GM21619 (cell line): Measurements from ENCODE around the gene MAG.

ENCODE experiments used
- ATAC-seq: cut with Tn5 transposase; IDR thresholded peaks from one replicate; pipeline ENCODE4 v1.9.1; 2021; ENCODE audit not compliant: unreplicated experiment

Gene MAG

DNA sequence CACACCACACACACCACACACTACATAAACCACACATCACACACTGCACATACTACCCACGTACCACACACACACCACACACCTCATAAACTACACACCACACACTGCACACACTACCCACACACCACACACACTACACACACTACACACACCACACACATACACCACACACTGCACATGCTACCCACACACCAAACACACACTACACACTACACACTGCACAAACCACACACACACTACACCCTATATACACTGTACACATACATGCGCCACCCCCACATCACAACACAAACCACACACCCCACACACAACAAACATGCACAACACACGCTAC, 5.5 kb downstream of the MAG start:
- ATAC-seq, result no peak

DNA sequence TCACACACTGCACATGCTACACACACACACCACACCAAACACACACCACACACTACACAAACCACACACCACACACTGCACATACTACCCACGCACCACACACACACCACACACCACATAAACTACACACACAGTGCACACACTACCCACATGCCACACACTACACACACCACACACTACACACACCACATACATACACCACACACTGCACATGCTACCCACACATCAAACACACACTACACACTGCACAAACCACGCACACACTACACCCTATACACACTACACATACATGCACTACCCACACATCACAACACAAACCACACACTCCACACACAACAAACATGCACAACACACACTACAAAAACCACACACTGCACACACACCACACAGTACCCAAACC, 6.0 kb downstream of the MAG start:
- no peak for ATAC-seq

DNA sequence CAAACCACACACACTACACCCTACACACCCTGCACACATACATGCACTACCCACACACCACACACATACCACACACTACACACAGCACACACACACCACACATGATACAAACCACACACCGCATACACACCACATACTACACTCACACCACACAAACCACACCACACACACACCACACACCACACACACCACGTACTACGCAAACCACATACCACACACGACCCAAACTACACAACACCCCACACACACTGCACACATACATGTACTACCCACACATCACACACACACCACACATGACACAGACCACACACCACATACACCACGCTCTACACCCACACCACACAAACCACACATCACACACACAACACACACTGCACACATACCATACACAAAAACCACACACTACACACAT, 6.6 kb downstream of the MAG start:
- ATAC-seq, result no peak

DNA sequence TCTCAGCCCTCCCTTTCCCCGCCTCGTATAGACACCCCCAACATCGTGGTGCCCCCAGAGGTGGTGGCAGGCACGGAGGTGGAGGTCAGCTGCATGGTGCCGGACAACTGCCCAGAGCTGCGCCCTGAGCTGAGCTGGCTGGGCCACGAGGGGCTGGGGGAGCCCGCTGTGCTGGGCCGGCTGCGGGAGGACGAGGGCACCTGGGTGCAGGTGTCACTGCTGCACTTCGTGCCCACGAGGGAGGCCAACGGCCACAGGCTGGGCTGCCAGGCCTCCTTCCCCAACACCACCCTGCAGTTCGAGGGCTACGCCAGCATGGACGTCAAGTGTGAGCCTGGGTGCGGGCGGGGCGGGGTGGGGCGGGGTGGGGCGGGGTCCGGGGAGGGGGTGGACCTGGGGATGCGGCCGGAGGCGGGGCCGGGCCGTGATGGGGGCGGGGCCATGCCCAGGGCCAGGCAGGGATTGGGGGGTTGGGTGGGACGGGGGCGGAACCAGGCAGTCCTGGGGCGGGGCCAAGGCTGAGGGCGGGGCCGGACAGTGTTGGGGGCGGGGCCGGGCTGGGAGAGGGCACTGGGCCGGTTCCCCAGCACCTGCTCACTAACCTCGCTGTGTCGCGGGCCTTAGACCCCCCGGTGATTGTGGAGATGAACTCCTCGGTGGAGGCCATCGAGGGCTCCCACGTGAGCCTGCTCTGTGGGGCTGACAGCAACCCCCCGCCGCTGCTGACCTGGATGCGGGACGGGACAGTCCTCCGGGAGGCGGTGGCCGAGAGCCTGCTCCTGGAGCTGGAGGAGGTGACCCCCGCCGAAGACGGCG, 7.8 kb downstream of the MAG start:
- ATAC-seq, result no peak

DNA sequence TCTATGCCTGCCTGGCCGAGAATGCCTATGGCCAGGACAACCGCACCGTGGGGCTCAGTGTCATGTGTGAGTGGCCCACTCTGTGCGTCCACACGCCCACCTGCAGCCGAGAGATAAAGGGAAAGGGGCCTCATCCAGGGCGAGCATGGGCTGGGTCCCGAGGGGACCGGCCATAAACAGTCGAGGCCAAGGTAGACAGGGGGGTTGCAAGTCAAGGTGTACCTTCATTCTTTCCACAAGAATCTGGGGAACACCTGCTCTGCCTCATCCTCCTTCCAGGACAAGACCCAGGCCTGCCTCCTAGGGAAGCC, 8.3 kb downstream of the MAG start:
- ATAC-seq, result no peak

DNA sequence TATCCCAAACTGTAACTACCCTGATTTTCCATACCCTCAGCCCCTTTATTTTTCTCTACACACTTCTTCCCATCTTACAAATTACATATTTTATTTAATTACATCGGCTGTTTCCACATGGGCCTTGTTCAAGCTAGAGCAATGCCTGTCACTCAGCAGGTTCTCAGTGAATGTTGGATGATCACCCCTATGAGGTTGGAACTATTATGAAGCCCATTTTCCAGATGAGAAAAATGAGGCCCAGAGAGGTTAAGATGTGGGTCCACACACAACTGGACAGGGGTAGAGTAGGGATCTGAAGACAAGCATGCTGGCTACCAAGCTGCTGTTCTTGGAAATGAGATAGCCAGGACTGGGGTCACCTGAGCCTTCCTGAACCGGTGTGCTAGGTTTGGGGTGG, 10.0 kb downstream of the MAG start:
- no peak for ATAC-seq

DNA sequence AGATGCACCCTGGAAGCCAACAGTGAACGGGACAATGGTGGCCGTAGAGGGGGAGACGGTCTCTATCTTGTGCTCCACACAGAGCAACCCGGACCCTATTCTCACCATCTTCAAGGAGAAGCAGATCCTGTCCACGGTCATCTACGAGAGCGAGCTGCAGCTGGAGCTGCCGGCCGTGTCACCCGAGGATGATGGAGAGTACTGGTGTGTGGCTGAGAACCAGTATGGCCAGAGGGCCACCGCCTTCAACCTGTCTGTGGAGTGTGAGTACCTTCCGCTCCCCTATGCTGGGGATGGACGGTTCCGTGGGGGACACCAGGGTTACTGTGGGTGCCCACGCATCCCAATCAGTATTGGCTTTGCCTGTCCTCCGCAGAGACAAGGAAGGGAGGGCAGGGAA, 10.5 kb downstream of the MAG start:
- no peak for ATAC-seq

DNA sequence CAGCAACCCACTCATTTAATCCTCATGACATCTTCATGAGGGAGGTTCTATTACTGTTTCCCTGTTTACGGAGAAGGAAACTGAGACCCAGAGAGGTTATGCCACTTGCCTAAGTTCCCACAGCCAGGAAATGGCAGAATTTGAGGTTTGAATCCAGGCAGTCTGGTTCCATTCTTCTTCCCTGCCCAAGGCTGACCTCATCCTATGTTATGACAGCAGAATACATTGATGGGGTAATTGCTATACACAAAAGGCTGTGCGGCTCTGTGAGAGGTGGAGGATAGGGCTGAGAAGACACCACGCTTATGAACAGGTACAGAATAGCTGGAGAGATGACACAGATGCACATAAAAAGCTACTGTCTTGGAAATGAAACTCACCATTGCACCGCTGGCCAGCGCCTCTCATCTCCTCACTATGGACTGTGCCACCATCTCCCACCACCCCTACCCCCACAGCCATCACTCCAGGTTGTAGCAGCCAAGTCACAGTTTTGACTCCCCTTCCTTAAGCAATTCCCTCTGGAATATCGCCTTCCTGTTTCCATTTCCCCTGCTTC, 11.5 kb downstream of the MAG start:
- no peak for ATAC-seq

DNA sequence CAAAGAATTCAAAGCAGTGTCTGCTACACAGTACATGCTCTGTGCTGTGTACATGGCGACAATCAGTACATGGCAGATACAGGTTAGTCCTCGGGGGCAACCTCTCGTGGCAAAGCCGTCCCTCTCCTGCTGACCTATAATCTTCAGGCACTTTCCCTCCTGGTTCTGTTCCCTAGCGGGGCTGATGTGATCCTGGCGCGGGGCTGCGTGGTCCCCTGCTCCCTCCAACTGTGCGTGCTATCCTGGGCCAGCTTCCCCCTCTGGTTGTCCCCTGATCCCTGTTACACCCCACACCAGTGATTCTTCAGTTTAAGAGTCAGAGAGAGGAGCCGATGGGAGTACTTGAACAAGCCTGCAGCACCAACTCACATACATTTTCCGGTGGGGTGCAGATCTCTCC, 12.1 kb downstream of the MAG start:
- no peak for ATAC-seq

DNA sequence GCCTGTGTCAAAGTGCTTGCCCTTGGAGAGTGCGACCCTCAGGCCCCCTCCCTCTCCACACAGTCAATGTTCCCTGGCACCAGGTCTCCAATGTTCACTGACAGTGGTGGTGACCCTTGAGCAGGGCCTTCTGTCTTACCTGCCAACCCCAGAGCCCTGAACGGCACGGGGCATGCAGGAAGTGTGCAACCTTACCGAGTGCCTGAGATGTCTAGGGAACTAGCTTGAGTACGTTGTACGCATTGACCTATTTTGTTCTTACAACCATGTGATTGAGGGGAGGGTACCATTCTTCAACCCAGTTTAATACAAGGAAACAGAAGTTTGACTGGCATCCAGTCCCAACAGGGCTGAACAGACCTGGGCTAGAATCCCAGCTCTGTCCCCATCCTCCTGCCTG, 13.2 kb downstream of the MAG start:
- ATAC-seq, result no peak

DNA sequence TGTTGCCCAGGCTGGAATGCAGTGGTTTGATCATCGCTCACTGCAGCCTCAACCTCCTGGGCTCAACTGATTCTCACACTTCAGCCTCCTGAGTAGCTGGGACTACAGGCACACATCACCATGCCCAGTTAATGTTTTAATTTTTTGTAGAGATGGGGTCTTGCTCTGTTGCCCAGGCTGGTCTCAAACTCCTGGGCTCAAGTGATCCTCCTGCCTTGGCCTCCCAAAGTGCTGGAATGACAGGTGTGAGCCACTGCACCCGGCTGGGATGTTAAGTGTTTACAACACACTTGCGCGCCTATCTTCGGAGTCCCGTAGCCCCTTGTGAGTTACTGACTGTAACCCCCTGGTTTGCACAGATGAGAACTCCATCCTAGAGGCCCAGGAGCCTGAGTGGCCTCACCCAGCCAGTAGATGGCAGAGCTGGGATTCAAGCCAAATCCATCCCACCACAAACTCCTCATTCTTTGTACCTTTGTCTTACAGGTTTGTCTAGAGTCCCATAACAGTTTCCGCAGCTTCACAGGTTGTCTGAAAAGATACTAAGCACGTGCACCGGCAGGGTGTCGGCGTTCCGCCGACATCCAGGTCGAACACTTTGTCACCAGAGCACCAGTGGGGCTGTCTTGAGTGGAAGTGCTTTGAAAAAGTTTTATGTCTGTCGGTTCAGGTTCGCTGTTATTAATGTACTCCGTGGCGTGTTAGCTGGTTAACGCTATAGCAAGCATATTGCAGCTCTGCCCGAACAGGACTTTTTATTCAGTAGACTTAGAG, 14.7 kb downstream of the MAG start:
- no peak for ATAC-seq

DNA sequence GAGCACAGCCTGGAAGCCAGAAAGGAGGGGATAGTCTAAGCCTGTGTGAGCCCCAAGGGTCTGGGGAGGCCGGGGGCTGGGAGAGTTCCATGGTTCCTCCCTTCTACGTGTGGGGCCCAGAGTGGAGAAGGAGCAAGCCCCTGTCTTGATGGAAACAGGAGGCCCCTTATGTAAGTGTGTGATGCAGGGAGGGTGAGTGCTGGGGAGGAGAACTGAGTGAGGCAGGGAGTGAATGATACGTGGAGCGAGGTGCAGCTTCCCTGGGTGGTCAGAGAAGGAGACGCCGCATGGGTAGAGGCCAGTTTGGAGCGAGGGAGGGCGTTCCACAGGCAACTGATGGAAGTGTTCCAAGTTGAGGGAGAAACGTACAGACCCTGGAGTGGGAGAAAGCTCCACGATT, 16.0 kb downstream of the MAG start:
- no peak for ATAC-seq

DNA sequence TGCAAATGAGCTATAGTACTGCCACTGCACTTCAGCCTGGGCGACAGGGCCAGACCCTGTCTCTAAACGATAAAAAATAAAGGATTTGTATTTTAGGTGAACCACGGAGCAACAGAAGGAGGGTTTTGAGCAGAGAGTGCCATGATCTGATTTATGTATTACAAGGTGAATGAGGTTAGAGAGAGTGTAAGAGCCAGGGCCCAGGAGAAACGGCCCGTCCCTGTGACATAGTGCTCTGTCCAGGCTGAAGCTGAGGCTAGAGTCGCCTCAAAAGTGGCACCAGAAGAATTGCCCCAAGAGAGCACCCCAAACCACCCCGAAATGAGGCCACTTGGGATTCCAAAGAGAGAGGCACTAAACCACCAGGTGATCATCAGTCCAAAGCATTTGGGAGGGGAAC, 16.9 kb downstream of the MAG start:
- no peak for ATAC-seq

DNA sequence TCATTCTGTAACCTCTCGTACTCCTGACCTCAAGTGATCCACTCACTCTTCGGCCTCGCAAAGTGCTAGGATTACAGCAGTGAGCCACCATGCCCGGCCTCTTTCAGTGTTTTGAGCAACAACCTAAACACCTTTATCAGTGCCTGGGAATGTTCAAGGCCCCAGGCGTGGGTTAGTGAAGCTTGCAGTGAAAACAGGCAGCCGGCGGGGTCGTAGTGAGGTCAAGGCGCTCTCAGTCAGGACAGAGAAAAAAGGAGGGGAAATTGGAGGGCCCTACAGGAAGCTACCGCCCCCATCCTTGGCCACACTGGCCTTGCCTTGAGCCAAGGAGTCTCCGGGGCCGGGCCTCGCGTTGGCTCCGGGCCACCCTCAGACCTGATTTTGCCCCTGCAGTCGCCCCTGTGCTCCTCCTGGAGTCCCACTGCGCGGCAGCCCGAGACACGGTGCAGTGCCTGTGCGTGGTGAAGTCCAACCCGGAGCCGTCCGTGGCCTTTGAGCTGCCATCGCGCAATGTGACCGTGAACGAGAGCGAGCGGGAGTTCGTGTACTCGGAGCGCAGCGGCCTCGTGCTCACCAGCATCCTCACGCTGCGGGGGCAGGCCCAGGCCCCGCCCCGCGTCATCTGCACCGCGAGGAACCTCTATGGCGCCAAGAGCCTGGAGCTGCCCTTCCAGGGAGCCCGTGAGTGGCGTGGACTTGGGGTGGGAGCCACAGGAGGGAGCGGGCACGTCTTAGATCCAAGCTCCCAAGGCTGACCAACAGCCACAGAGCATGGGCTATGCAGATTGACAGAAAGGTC, 17.7 kb downstream of the MAG start:
- ATAC-seq, result no peak

DNA sequence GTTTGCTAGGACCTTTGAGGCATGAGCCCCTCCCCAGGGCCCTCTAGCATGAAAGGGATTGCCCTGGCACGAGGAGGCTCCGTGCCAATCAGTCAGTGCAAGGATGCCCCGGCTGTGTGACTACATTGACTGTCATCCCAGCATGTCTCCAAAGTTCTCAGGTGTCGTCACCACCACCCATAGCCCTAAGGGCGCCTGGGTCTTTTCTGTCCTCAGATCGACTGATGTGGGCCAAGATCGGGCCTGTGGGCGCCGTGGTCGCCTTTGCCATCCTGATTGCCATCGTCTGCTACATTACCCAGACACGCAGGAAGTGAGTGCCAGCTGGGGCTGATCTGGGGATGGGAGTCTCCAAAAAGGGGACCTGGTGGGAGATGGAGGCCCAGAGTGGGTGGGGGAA, 18.4 kb downstream of the MAG start:
- ATAC-seq, result no peak

DNA sequence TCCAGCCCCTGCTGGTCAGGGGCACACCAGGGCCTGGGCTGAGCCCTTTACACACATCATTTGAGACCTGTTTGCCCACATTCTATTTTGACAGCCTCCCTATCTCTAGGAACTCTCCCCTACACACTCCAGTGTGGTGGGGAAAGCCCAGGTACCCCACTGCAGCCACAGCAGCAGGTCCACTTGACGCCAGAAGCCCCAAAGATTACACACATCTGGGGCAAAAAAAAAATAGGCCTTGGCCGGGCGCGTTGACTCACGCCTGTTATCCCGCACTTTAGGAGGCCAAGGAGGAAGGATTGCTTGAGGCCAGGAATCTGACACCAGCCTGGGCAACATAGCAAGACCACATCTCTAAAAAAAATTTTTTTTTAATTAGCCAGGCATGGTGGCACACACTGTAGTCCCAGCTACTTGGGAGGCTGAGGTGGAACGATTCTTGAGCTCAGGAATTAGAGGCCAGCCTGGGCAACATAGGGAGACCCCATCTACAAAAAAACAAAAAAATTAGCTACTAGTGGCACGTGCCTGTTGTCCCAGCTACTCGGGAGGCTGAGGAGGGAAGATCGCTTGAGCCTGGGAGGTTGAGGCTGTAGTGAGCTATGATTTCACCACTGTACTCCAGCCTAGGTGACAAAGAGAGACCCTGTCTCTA, 19.0 kb downstream of the MAG start:
- ATAC-seq, result no peak

DNA sequence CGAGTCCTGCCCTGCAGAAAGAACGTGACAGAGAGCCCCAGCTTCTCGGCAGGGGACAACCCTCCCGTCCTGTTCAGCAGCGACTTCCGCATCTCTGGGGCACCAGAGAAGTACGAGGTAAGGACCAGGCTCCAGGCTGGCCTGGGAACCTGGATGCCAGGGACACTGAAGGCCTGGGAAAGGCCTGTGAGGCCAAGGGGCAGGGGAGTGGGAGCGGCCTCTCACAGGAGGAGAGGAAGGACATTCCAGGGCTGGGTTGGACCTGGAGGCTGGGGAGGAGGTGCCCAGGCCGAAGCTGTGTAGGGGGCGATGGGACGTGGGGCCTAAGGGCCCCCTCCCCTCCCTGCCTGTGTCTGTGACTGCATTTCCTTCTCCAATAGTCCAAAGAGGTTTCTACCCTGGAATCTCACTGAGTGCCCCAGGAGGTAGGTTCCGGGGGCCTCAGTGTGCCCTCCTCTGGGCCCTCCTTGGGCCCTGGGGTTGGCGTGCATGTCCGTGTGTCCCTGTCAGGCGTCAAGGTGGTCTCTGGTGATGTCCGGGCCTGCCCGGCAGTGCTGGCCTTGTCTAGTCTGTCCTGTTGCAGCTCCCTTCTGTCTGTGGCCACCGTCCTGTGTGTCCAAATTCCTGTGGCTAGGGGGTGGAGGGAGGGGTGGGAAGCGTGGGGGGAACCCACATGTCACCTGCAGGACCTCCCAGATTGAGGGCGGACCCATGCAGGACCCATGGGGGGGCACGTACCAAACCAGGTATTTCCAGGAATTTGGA, 20.1 kb downstream of the MAG start:
- no peak for ATAC-seq

DNA sequence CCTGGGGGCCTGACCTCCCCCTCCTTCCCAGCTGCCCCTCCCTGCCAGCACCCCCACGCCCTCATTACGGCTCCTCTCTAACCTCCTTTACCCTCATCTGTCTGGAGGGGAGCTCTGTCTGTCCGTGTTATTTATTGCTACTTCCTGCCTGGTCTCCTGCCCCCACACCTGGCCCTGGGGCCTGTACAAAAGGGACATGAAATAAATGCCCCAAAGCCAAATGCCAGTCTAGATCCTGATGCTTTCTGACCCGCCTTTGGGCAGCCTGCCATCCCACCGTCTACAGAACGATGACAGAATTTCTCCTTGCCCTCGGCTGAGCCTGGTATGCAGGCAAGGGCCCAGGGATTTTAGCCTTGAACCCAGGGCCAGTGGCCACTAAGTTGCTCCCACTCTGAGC, 21.6 kb downstream of the MAG start:
- ATAC-seq, result no peak

DNA sequence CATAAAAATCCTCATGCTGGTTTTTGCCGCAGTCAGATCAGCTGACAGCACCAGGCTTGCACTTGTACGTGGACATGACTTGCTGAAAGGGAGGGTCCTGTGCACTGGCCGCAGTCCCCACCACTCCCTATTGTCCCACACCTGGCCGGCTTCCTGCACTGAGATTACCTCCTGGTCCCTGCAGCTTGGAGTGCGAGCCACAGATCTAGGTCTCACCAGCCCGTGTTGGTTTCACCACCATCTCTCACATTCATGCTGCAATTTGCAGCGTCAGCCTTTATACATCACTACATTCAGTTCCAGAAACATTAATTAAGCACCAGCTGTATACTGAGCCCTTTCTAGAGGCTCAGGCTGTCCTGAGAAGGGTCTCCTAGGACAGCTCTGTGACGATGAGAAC, 22.1 kb downstream of the MAG start:
- ATAC-seq, result no peak

DNA sequence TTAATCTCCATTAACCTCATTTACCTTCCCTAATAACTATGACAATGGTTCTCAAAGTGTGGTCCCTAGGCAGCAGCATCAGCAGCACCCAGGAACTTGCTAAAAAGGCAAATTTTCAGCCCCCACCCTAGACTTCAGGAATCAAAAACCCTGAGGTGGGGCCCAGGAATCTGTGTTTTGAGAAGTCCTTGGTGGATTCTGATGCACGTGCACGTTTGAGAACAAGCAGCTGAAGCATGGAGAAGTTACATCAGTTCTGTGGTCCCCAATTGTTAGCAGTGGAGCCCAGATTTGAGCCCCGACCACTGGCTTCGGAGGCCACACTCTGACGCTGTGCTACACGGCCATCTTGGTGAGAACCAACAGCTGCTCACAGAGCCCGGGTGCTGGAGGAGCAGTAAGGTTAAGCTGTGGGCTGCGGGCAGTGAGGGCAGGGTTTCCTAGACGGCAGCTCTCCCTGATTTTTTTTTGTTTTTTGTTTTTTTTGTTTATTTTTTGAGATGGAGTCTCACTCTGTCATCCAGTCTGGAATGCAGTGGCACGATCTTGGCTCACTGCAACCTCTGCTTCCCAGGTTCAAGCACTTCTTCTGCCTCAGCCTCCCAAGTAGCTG, 23.0 kb downstream of the MAG start:
- no peak for ATAC-seq
